Uterus (tissue), 4 donors: ENCODE results near the gene MEIS1. TPM values are rescaled to one million over a fixed set of nuclear protein-coding genes. Genes with fewer than 3 reads are reported as not detected.

Experiments used
- DNase-seq, 2 donors: peaks; one replicate each; pipeline ENCODE4 v3.0.0-alpha.2; 2019 to 2020
- H3K27ac ChIP-seq, 2 donors: fragments of 200-600 bp; sonication (generic); 1 replicate in 1 of 2; 2 replicates in 1 of 2; pipeline ENCODE4 v1.5.1; 2016 to 2018
- H3K27me3 ChIP-seq, 2 donors: fragments of 200-600 bp; sonication (generic); one replicate each; pipeline ENCODE4 v1.5.1; 2018 to 2019; ENCODE audit warnings: control low read depth in 1 of 2
- H3K36me3 ChIP-seq, 2 donors: fragments of 200-600 bp; sonication (generic); one replicate each; pipeline ENCODE4 v1.5.1; 2019; ENCODE audit warnings: control low read depth in 1 of 2
- H3K4me1 ChIP-seq, 2 donors: fragments of 200-600 bp; sonication (generic); one replicate each; pipeline ENCODE4 v1.5.1; 2018 to 2019; ENCODE audit warnings: control low read depth in 1 of 2
- H3K4me3 ChIP-seq, 2 donors: fragments of 200-600 bp; sonication (generic); 1 replicate in 1 of 2; 2 replicates in 1 of 2; pipeline ENCODE4 v1.5.1; 2018 to 2019; ENCODE audit warnings: mild to moderate bottlenecking in 1 of 2
- H3K9me3 ChIP-seq, 2 donors: fragments of 200-600 bp; sonication (generic); one replicate each; pipeline ENCODE4 v1.5.1; 2019; ENCODE audit warnings: control low read depth in 1 of 2
- POLR2A ChIP-seq, 2 donors: fragments of 450-650 bp; IDR thresholded peaks; one replicate each; pipeline ENCODE4 v1.6.1; 2016; ENCODE audit warnings: antibody characterized with exemption in 2 of 2, mild to moderate bottlenecking in 1 of 2, moderate library complexity in 1 of 2
- intact Hi-C: fragments of 100-400 bp; cut with DNase I; formaldehyde crosslinking; loops from one replicate; pipeline ENCODE4 v1.15.1; 2023; ENCODE audit warnings: low total_unique reads
- total RNA-seq, 4 donors: library from RNA; depleted of rRNA in 3 of 4; stranded (reverse); fragments of >200 nt in 3 of 4; gene quantifications; one replicate each; pipeline versions ENCODE4 v1.1.0 to v1.2.4, GENCODE V29; 2014 to 2023
- TF ChIP-seq, protein P1 (sequence below), 4 experiments: fragments of 200-600 bp in 2 of 4; fragments of 450-650 bp in 2 of 4; sonication (generic) in 2 of 4; IDR thresholded peaks; one replicate each; pipeline ENCODE4 v1.5.1; 2016 to 2019; ENCODE audit warnings: antibody characterized with exemption in 4 of 4, mild to moderate bottlenecking in 2 of 4, moderate library complexity in 1 of 4
- donor health status: DM: yes; HTN: yes; CAD: no.

Gene MEIS1
- total RNA-seq, 4 donors from 2014 or later = 110 to 418 (median 233) TPM

DNA sequence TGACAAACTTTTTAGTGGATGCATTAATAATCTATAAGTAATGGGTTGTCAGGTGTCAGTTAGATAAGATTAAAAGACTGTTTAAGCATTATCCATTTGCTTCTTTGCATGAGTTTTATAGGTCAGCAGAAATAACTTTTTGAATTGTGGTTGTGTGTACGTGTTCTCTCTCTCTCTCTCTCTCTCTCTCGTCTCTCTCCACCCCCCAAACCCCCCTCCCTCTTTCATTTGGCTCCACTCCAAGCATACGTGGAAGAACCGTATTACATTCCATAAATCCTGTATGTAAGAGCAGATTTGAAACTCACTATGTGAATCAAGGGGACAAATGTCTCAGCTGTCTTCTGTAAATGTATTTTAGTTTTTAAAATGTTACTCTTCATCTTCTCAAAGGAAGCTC lies 120.2 kb downstream of the MEIS1 start:
- no peaks in the 10 kb centered on the region for H3K9me3 ChIP-seq
- H3K4me3 ChIP-seq = peak overlapping the region in 1 of 2 donors; percentile 26
- no peaks in the 10 kb centered on the region for H3K36me3 ChIP-seq
- no peaks in the 10 kb centered on the region for H3K27me3 ChIP-seq
- H3K4me1 ChIP-seq = peaks cover 0 to 7% of the 10 kb centered on the region in 2 donors
- DNase-seq = no peak
- peak overlapping the region; percentile 55 to 79 for H3K27ac ChIP-seq
- no peak for TF ChIP-seq POLR2A (IDR thresholded peaks at IDR 0.05)
- TF ChIP-seq, protein P1, sequence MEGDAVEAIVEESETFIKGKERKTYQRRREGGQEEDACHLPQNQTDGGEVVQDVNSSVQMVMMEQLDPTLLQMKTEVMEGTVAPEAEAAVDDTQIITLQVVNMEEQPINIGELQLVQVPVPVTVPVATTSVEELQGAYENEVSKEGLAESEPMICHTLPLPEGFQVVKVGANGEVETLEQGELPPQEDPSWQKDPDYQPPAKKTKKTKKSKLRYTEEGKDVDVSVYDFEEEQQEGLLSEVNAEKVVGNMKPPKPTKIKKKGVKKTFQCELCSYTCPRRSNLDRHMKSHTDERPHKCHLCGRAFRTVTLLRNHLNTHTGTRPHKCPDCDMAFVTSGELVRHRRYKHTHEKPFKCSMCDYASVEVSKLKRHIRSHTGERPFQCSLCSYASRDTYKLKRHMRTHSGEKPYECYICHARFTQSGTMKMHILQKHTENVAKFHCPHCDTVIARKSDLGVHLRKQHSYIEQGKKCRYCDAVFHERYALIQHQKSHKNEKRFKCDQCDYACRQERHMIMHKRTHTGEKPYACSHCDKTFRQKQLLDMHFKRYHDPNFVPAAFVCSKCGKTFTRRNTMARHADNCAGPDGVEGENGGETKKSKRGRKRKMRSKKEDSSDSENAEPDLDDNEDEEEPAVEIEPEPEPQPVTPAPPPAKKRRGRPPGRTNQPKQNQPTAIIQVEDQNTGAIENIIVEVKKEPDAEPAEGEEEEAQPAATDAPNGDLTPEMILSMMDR (IDR thresholded peaks at IDR 0.05) = no peak
- intact Hi-C loops = no loop called here

DNA sequence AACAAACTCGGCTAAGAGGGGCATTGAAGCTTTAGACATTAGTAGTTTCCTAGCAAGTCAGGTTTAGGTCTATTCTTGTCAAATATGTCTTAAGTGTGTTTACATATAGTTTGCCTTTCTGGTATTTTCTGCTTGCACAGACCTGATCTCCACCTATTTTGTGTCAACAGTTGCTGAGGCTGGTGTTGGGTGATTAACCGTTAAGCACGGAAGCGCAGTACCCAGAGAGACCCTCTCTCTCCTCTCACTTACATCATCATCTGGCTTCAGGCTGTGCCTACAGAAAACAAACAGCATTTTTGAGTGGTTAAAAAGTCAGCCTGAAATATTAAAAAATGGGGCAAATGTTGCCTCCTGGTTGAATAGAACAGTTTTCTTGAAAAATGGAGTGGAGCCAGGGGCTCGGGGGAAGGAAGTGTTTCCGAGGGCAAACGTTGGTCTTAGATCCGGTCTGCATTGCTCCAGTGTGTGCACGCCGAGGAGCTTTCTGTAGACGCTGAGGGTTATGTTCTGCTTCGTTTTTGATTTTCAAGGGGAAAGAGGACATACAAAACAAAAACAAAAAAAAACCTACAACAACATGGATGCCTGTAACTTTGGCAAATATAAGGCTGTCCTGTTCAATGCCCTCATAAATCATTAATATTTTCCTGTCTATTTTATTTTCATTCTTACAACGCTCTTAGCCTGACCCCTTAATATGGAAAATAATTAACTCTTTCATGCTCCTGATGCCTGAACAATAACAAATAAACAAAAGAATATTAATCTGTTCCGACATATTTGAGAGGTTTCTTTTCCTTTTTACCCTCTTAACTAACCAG lies 120.8 kb downstream of the MEIS1 start:
- H3K4me1 ChIP-seq = peaks cover 0 to 7% of the 10 kb centered on the region in 2 donors

DNA sequence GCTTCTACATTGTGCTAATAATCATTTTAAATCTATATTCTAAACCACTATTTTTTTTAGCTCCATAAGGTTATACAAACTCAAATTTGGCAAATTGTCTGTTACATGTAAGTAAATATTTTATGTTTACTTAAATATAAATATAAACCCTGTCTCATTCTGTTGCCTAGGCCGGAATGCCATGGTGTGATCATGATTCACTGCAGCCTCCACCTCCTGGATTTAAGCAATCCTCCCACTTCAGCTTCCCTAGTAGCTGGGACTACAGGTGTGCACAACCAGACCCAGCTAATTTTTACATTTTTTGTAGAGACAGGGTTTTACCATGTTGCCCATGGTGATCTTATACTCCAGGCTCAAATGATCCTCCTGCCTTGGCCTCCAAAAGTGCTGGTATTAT lies 124.7 kb downstream of the MEIS1 start:
- H3K9me3 ChIP-seq = no peaks in the 10 kb centered on the region

More for the DNA sequence above, 120.8 kb downstream of the MEIS1 start:
- H3K4me3 ChIP-seq = peak overlapping the region; percentile 12 to 26
- TF ChIP-seq, protein P1 (IDR thresholded peaks at IDR 0.05) = no peak
- TF ChIP-seq POLR2A (IDR thresholded peaks at IDR 0.05) = no peak
- no peaks in the 10 kb centered on the region for H3K27me3 ChIP-seq
- peak overlapping the region; percentile 55 to 79 for H3K27ac ChIP-seq
- H3K9me3 ChIP-seq = no peaks in the 10 kb centered on the region
- intact Hi-C loops = no loop called here
- H3K36me3 ChIP-seq = no peaks in the 10 kb centered on the region
- DNase-seq = peak in 1 of 2 donors; percentile 28

DNA sequence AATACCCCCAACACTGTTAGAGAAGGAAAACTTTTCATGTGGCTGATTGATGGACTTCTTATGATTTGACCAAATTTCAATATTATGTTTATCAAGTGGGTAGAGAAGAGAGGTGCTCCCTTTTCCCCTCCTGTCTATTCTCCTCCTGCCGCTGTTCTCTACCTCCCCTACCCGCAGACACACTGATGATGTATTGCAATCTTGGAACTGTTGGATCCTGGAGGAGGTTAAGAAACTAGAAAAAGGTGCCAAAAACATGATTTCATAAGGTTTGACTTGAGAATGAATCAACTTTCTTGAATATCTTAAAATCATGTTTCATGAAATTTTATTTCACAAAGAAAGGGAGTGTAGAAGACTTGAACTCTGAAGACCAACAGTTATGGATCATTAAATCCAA lies 125.8 kb downstream of the MEIS1 start:
- Histone ChIP-seq H3K9me3 (no peaks in the 10 kb centered on the region), H3K36me3 (no peaks in the 10 kb centered on the region), H3K27me3 (no peaks in the 10 kb centered on the region), H3K4me1 (peaks cover 5 to 17% of the 10 kb centered on the region in 2 donors), H3K4me3 (no peak overlapping the region), H3K27ac (peak overlapping the region; percentile 71 to 72)
- intact Hi-C loops = no loop called here
- peak in 1 of 2 donors; percentile 40 for DNase-seq
- TF ChIP-seq, protein P1 (IDR thresholded peaks at IDR 0.05) = no peak
- TF ChIP-seq POLR2A (IDR thresholded peaks at IDR 0.05) = no peak

More for the DNA sequence above, 124.7 kb downstream of the MEIS1 start:
- H3K27ac ChIP-seq = peak overlapping the region; percentile 71 to 72
- TF ChIP-seq POLR2A (IDR thresholded peaks at IDR 0.05) = no peak
- TF ChIP-seq, protein P1 (IDR thresholded peaks at IDR 0.05) = no peak
- peaks cover 7 to 13% of the 10 kb centered on the region in 2 donors for H3K4me1 ChIP-seq
- H3K36me3 ChIP-seq = no peaks in the 10 kb centered on the region
- intact Hi-C loops = no loop called here
- no peak overlapping the region for H3K4me3 ChIP-seq
- no peak for DNase-seq
- no peaks in the 10 kb centered on the region for H3K27me3 ChIP-seq

DNA sequence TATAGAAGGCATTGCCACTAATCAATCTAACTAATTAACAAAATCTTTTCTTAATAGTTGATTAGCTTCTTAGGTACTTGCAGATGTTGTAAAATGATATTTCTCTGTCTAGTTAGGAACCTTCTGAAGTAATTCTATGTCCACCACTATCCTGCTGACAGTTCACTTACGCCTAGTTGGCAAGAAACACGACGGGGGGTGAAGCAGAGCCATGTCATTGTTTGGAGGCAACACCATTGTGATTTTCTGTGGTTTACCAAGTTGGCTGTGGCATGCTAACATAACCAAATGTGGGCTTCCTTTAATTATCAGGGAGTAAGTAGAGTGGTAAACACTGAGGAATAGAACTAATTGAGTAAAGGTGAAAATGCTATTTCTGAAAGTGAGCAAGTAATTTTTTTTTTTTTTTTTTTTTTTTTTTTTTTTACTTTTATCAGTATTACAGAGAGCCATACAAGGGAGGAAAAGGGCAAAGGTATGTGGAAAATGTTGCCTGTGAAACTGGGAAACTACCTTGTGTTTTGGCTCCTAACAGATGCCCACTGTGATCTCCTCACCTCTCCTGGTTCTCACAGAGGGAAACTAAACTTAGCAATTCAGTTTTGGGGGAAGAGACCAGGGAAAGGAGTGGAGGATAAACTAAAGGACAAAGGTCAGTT lies 126.8 kb downstream of the MEIS1 start:
- TF ChIP-seq, protein P1 (IDR thresholded peaks at IDR 0.05) = no peak
- no peak for TF ChIP-seq POLR2A (IDR thresholded peaks at IDR 0.05)
- H3K9me3 ChIP-seq = no peaks in the 10 kb centered on the region
- intact Hi-C loops = no loop called here
- H3K4me3 ChIP-seq = no peak overlapping the region
- H3K36me3 ChIP-seq = no peaks in the 10 kb centered on the region
- H3K4me1 ChIP-seq = peaks cover 0 to 17% of the 10 kb centered on the region in 2 donors
- H3K27ac ChIP-seq = peak overlapping the region; percentile 71 to 72
- DNase-seq = no peak
- H3K27me3 ChIP-seq = no peaks in the 10 kb centered on the region
